HFF-Myc (cell line): Measurements from ENCODE around the gene THSD8.
A peak's percentile ranks its signal among the peaks of the same experiment; 100 is the strongest.

Source experiments
- DNase-seq: peaks from one replicate; pipeline ENCODE4 v3.0.0-alpha.2; 2011; ENCODE audit warnings: low read depth; ENCODE audit errors: extremely low read depth
- H3K4me3 ChIP-seq: replicated peaks from 2 replicates; pipeline ENCODE4 v1.5.1; 2011; ENCODE audit warnings: low read depth, mild to moderate bottlenecking, control low read depth, low read length
- CTCF ChIP-seq: IDR thresholded peaks from 2 replicates; pipeline ENCODE4 v1.5.1; 2012; ENCODE audit warnings: mild to moderate bottlenecking, low read depth, low read length, control low read depth; ENCODE audit errors: missing control alignments

Gene THSD8

GRCh38 chr19:12833418-12833737, 31.5 kb downstream of the THSD8 start:
- no peak overlapping the region for H3K4me3 ChIP-seq
- no peak for DNase-seq
- no peak for TF ChIP-seq CTCF

DNA sequence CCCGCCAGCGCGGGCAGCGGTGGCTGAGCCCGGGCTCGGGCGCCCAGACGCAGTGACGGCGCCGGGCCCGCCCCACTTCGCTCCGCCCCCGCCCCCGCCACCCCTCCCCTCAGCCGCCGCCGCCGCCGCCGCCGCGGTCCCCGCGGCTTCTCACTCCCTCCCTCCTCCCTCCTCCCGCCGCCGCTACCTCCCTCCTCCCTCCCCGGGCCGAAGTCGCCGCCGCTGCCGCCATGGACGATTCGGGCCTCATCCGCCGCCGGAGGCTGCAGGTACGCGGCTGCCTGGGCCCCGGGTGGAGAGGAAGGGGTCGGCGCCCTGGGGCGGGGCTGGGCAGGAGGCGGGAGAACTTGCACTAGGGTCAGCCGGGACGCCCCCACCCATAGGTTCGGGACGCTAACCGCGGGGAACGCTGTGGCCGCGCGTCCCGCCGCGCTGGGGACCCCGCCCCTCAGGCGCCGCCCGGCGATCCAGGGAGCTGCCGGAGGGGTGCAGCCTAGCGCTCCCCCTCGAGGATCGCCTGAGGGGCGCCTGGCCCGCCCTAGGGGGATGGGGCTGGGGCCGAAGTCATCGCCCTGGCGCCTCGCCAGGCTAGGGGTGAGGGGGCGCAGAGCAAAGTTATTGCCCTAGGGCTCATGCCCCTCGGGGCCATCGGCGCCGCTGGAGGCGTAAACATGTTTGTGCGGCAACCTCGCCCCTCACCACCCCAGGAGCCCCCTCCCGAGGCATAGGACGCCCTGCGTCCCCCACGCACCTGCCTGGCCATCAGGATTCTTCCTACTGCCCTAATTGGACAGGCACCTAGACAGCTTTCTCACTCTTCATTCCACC, 32.1 kb downstream of the THSD8 start:
- peak overlapping the region; percentile 36 for H3K4me3 ChIP-seq
- TF ChIP-seq CTCF, result no peak
- no peak for DNase-seq

GRCh38 chr19:12834566-12834943, 32.7 kb downstream of the THSD8 start, which contains the start of gene RTBDN:
Gene RTBDN, minus strand, starts transcription at chr19:12834579. Its CDS starts 4,600 bp downstream, at chr19:12829979.
- peak within 1 kb of the TSS; percentile 36 for H3K4me3 ChIP-seq
- TF ChIP-seq CTCF, result no peak
- no peak for DNase-seq

GRCh38 chr19:12834976-12835757, 33.3 kb downstream of the THSD8 start:
- no peak for DNase-seq
- H3K4me3 ChIP-seq, result no peak overlapping the region
- no peak for TF ChIP-seq CTCF

- no peak for DNase-seq
- TF ChIP-seq CTCF, result no peak
- no peak overlapping the region for H3K4me3 ChIP-seq
Observed at GRCh38 chr19:12836529-12836863, 34.6 kb downstream of the THSD8 start.

DNA sequence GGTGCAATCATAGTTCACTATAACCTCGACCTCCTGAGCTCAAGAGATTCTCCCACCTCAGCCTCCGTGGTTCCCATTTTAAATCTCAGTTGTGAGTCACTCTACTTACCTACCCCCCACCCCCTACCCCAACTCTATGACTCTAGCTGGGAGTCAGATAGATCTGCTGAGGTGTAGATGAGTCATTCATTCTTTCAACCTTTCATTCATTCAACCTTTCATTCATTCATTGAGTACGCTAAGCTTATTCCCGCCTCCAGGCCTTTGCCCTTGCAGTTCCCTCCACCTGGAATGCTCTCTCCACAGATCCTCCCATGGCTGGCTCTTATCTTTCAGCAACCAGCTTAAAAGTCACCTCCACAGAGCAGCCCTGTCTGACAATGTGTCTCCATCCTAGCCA, 35.4 kb downstream of the THSD8 start:
- no peak for TF ChIP-seq CTCF
- no peak for DNase-seq
- H3K4me3 ChIP-seq, result no peak overlapping the region
